GM12878 (cell line): ENCODE measurements around the gene PODN.

Source experiments
- CHD1 ChIP-seq: IDR thresholded peaks from 2 replicates; pipeline ENCODE4 v1.6.1; 2012; ENCODE audit warnings: low read depth, low read length, improper control_type of control experiment
- CTCF ChIP-seq, 3 experiments: IDR thresholded peaks in 2 of 3; conservative IDR thresholded peaks in 1 of 3; 2 replicates each; pipeline ENCODE4 v1.5.1; 2011; ENCODE audit warnings: low read depth in 3 of 3, low read length in 3 of 3, mild to moderate bottlenecking in 3 of 3, control low read depth in 2 of 3, moderate library complexity in 2 of 3, inconsistent platforms in 1 of 3, mixed read lengths in 1 of 3; ENCODE audit not compliant: control insufficient read depth in 2 of 3, insufficient read depth in 1 of 3; ENCODE audit errors: extremely low read depth in 1 of 3
- E4F1 ChIP-seq: fragments of 450-650 bp; IDR thresholded peaks from 2 replicates; pipeline ENCODE4 v1.6.1; 2018; ENCODE audit warnings: borderline replicate concordance, mild to moderate bottlenecking; ENCODE audit not compliant: partially characterized antibody
- ELK1 ChIP-seq: IDR thresholded peaks from 2 replicates; pipeline ENCODE4 v1.6.1; 2012; ENCODE audit warnings: low read depth, low read length, improper control_type of control experiment
- EZH2 ChIP-seq: IDR thresholded peaks from 2 replicates; pipeline ENCODE4 v1.6.1; 2012; ENCODE audit warnings: low read depth, mild to moderate bottlenecking, control low read depth, inconsistent platforms, low read length, borderline replicate concordance; ENCODE audit not compliant: control insufficient read depth
- HDAC2 ChIP-seq: fragments of 200-600 bp; sonication (generic); IDR thresholded peaks from 2 replicates; pipeline ENCODE4 v1.6.1; 2017
- IKZF1 ChIP-seq: fragments of 450-650 bp; conservative IDR thresholded peaks from 2 replicates; pipeline ENCODE4 v1.6.1; 2017; ENCODE audit warnings: antibody characterized with exemption, mild to moderate bottlenecking
- MTA3 ChIP-seq: IDR thresholded peaks from 2 replicates; pipeline ENCODE4 v1.6.1; 2012; ENCODE audit warnings: low read length, inconsistent platforms, borderline replicate concordance
- NBN ChIP-seq: fragments of 450-650 bp; IDR thresholded peaks from 2 replicates; pipeline ENCODE4 v1.6.1; 2016
- NFYA ChIP-seq: IDR thresholded peaks from 2 replicates; pipeline ENCODE4 v1.6.1; 2011; ENCODE audit warnings: low read depth, mild to moderate bottlenecking, low read length, improper control_type of control experiment, borderline replicate concordance
- NR2C2 ChIP-seq: IDR thresholded peaks from 2 replicates; pipeline ENCODE4 v1.6.1; 2011; ENCODE audit warnings: borderline replicate concordance, low read depth; ENCODE audit not compliant: control insufficient read depth, insufficient read length
- RAD51 ChIP-seq: fragments of 450-650 bp; IDR thresholded peaks from 2 replicates; pipeline ENCODE4 v1.6.1; 2016; ENCODE audit warnings: moderate library complexity, mild to moderate bottlenecking, inconsistent platforms

- TF ChIP-seq CHD1 (no peak), CTCF (IDR thresholded peaks at IDR 0.05 in 2 of 3, conservative IDR thresholded peaks at IDR 0.05 in 1 of 3; ENCODE audit: control insufficient read depth in 2 of 3, extremely low read depth in 1 of 3, insufficient read depth in 1 of 3, low read depth in 3 of 3, low read length in 3 of 3) (no peak), EZH2 (no peak), ELK1 (no peak), MTA3 (no peak), NR2C2 (no peak), E4F1 (no peak), RAD51 (no peak), NFYA (no peak), HDAC2 (no peak), NBN (no peak), IKZF1 (no peak)
These were observed 8.6 kb downstream of the PODN start for GRCh38 chr1:53070621-53071020.
